Endothelial cell of umbilical vein (primary cell): Measurements from ENCODE around the gene BMPER. TPM values are rescaled to one million over a fixed set of nuclear protein-coding genes. Genes with fewer than 3 reads are reported as not detected.
A peak's percentile ranks its signal among the peaks of the same experiment; 100 is the strongest.

Experiments
- BruUV-seq: library from RNA; stranded (reverse); fragments of 400-500 nt; replicated peaks from 2 replicates; lab custom pipeline; 2021; lab: Mats Ljungman, UMichigan
- CTCF ChIA-PET: fragments of 300-600, 350-600 bp; sonication (Branson Sonifier 250); formaldehyde crosslinking; loops from one replicate; lab custom pipeline; 2021; ENCODE audit warnings: antibody characterized with exemption, inconsistent platforms; lab: Charles Lee
- POLR2A ChIA-PET: fragments of 300-600, 350-600 bp; sonication (Branson Sonifier 250); formaldehyde crosslinking; loops from one replicate; lab custom pipeline; 2021; ENCODE audit warnings: antibody characterized with exemption, inconsistent platforms; lab: Charles Lee
- DNase-seq: peaks from one replicate; pipeline ENCODE4 v3.0.0-alpha.2; 2011; ENCODE audit warnings: low read depth, low spot score
- FAIRE-seq: peaks from 2 replicates; lab custom pipeline; 2011; peaks lifted over from hg19 to GRCh38; lab: Jason Lieb, UNC
- H2AFZ ChIP-seq: 2 replicates; pipeline ENCODE4 v1.6.0; 2012; ENCODE audit warnings: low read depth, low read length, control low read depth, inconsistent platforms
- H3K27ac ChIP-seq: 2 replicates; pipeline ENCODE4 v1.5.1; 2011; ENCODE audit warnings: low read depth, mild to moderate bottlenecking, control low read depth, low read length, moderate library complexity; ENCODE audit not compliant: insufficient read depth
- H3K27me3 ChIP-seq, 2 experiments: 2 replicates each; pipeline versions ENCODE4 v1.6.0 to v1.6.1; 2011; ENCODE audit warnings: low read length in 2 of 2, mixed read lengths in 1 of 2; ENCODE audit not compliant: control insufficient read depth in 2 of 2, insufficient read depth in 2 of 2
- H3K36me3 ChIP-seq, 2 experiments: 2 replicates in 1 of 2; 3 replicates in 1 of 2; pipeline ENCODE4 v1.5.1; 2011; ENCODE audit warnings: low read length in 2 of 2, mild to moderate bottlenecking in 1 of 2, moderate library complexity in 1 of 2; ENCODE audit not compliant: control insufficient read depth in 2 of 2, insufficient read depth in 2 of 2; ENCODE audit errors: extremely low read depth in 1 of 2
- H3K4me1 ChIP-seq: 3 replicates; pipeline ENCODE4 v1.5.1; 2011; ENCODE audit warnings: mild to moderate bottlenecking, low read length; ENCODE audit not compliant: control insufficient read depth, insufficient read depth; ENCODE audit errors: extremely low read depth
- H3K4me2 ChIP-seq: 2 replicates; pipeline ENCODE4 v1.6.1; 2011; ENCODE audit warnings: low read length, control low read depth, mixed read lengths; ENCODE audit not compliant: insufficient read depth
- H3K4me3 ChIP-seq, 3 experiments: fragments of 200-600 bp in 1 of 3; sonication (generic), shearing (Covaris generic) in 1 of 3; replicated peaks in 1 of 3; 2 replicates each; pipeline ENCODE4 v1.5.1; 2011 to 2016; ENCODE audit warnings: control low read depth in 3 of 3, low read length in 3 of 3, mild to moderate bottlenecking in 2 of 3, inconsistent platforms in 1 of 3, low read depth in 1 of 3, moderate library complexity in 1 of 3; ENCODE audit not compliant: insufficient read depth in 1 of 3
- H3K79me2 ChIP-seq: 2 replicates; pipeline ENCODE4 v1.6.0; 2012; ENCODE audit warnings: low read length, inconsistent platforms; ENCODE audit not compliant: control insufficient read depth, insufficient read depth
- H3K9ac ChIP-seq: replicated peaks from 2 replicates; pipeline ENCODE3; 2011; ENCODE audit warnings: low read length, control low read depth; ENCODE audit not compliant: insufficient read depth; ENCODE audit errors: extremely low read depth
- H3K9me1 ChIP-seq: replicated peaks from 3 replicates; pipeline ENCODE4 v1.6.0; 2011; ENCODE audit warnings: mild to moderate bottlenecking, low read length; ENCODE audit not compliant: control insufficient read depth, insufficient read depth; ENCODE audit errors: extremely low read depth
- H3K9me3 ChIP-seq: replicated peaks from 2 replicates; pipeline ENCODE4 v1.5.1; 2012; ENCODE audit warnings: low read length, inconsistent platforms; ENCODE audit not compliant: control insufficient read depth, insufficient read depth
- H4K20me1 ChIP-seq: replicated peaks from 2 replicates; pipeline ENCODE3; 2011; ENCODE audit warnings: mild to moderate bottlenecking, low read length; ENCODE audit not compliant: control insufficient read depth, insufficient read depth; ENCODE audit errors: extremely low read depth
- CTCF ChIP-seq, 2 donors: IDR thresholded peaks; 1 replicate in 1 of 2; 2 replicates in 1 of 2; pipeline ENCODE4 v1.5.1; 2011; ENCODE audit warnings: low read length in 2 of 2, mild to moderate bottlenecking in 2 of 2, moderate library complexity in 2 of 2, control low read depth in 1 of 2, inconsistent platforms in 1 of 2, low read depth in 1 of 2; ENCODE audit not compliant: insufficient read depth in 1 of 2; ENCODE audit errors: extremely low read depth in 1 of 2
- EZH2 ChIP-seq: IDR thresholded peaks from 2 replicates; pipeline ENCODE4 v1.6.1; 2012; ENCODE audit warnings: borderline replicate concordance, low read depth, mild to moderate bottlenecking, moderate library complexity, low read length, inconsistent platforms; ENCODE audit not compliant: severe bottlenecking
- FOS ChIP-seq: IDR thresholded peaks from 2 replicates; pipeline ENCODE4 v1.6.1; 2011; ENCODE audit warnings: mild to moderate bottlenecking, low read length, moderate library complexity, borderline replicate concordance; ENCODE audit not compliant: insufficient read depth
- GATA2 ChIP-seq: IDR thresholded peaks from 2 replicates; pipeline ENCODE4 v1.7.0; 2011; ENCODE audit warnings: low read depth, mild to moderate bottlenecking, moderate library complexity, mixed read lengths, low read length; ENCODE audit not compliant: insufficient read length, insufficient read depth
- JUN ChIP-seq: IDR thresholded peaks from 2 replicates; pipeline ENCODE4 v1.6.1; 2011; ENCODE audit warnings: borderline replicate concordance, low read depth; ENCODE audit not compliant: insufficient read length, insufficient read depth
- MYC ChIP-seq: IDR thresholded peaks from one replicate; pipeline ENCODE4 v1.6.1; 2011; ENCODE audit warnings: mild to moderate bottlenecking, low read depth, low read length
- POLR2A ChIP-seq: IDR thresholded peaks from 2 replicates; pipeline ENCODE4 v1.6.1; 2012; ENCODE audit warnings: low read depth, mild to moderate bottlenecking, control low read depth, low read length
- POLR2AphosphoS5 ChIP-seq: IDR thresholded peaks from 2 replicates; pipeline ENCODE4 v1.6.1; 2012; ENCODE audit warnings: low read depth, mild to moderate bottlenecking, control low read depth, low read length, moderate library complexity; ENCODE audit not compliant: insufficient read depth
- dilution Hi-C: fragments of 300-500 bp; cut with MboI; formaldehyde crosslinking; loops from one replicate; pipeline ENCODE4 v1.15.0; 2019; ENCODE audit warnings: low sequenced_read_pairs; ENCODE audit not compliant: extremely low pct_ligation_motif_present
- intact Hi-C: fragments of 100-400 bp; cut with micrococcal nuclease; formaldehyde crosslinking; loops from one replicate; pipeline ENCODE4 v1.10.0; 2022
- polyA plus RNA-seq, 4 experiments: library from polyadenylated mRNA; depleted of rRNA in 3 of 4; stranded (reverse) in 3 of 4; unstranded in 1 of 4; fragments of >200 nt; gene quantifications; 2 replicates each; pipeline versions ENCODE4 v1.2.1 to v1.2.3, GENCODE V29; 2011 to 2012; ENCODE audit warnings: missing spikeins in 1 of 4
- total RNA-seq: library from RNA; stranded (reverse); gene quantifications from 2 replicates; pipeline ENCODE4 v1.2.3, GENCODE V29; 2021
- TF ChIP-seq, protein P1 (sequence below): IDR thresholded peaks from 2 replicates; pipeline ENCODE4 v1.6.1; 2011; ENCODE audit not compliant: insufficient read depth, insufficient read length

The BMPER gene
- total and polyA plus RNA-seq, 2 donors (not counting 3 experiments of a cell fraction or from before 2014, with no cell fraction given), result 0.10 to 0.13 TPM

- intact Hi-C loops (loop anchor here (1.0 to 2.0 kb wide), 6 partner anchors 176 to 690 kb away; no protein-coding TSS in a partner anchor), dilution Hi-C loops (no loop called here)
- no peak for FAIRE-seq
- Histone ChIP-seq H2AFZ (no peak overlapping the region), H3K4me3 (no peak overlapping the region), H3K4me1 (no peaks in the 10 kb centered on the region), H3K9ac (no peak overlapping the region), H3K27ac (no peak overlapping the region), H3K79me2 (no peaks in the 10 kb centered on the region), H3K4me2 (no peak overlapping the region), H3K36me3 (no peaks in the 10 kb centered on the region), H3K9me3 (no peaks in the 10 kb centered on the region), H3K9me1 (no peaks in the 10 kb centered on the region), H3K27me3 (no peaks in the 10 kb centered on the region), H4K20me1 (no peaks in the 10 kb centered on the region)
- ChIA-PET CTCF (interaction anchor here (0.6 to 6.7 kb wide), 66 partner anchors 8 to 1169 kb away, joined by 3 to 229 read pairs (median 6); partner anchors contain the start of genes BMPER and RP9), POLR2A (interaction anchor here (0.6 kb wide), 1 partner anchor 147 kb away, joined by 6 read pairs; no protein-coding TSS in a partner anchor)
- no peak for DNase-seq
- TF ChIP-seq FOS, result peak; percentile 18
- no peak for TF ChIP-seq GATA2
- TF ChIP-seq POLR2A, result no peak
- no peak for TF ChIP-seq MYC
- no TSS peak for BruUV-seq
Measured at GRCh38 chr7:33933611-33934281, 28.4 kb downstream of the BMPER start.

DNA sequence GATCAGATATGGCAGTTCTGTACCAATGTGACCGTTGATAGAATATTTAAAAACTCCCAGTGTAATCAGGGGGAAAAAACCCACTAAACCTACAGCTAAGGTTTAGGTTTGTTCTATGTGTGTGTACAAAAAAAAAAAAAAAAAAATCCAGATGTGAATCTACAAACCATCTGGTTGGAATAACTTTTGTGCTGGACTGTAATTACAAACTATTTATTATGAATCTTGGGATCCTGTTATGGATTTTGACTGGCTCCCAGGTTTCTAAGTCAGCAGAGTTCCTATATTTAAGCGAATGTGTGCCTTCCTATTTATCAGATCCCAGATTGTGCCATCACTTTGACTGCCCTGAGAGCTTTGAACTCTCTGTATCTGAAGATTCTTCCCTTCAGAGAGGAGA, 29.1 kb downstream of the BMPER start:
- TF ChIP-seq FOS (no peak), EZH2 (no peak), MYC (no peak), POLR2A (no peak), CTCF (IDR thresholded peaks at IDR 0.05; ENCODE audit: extremely low read depth in 1 of 2, insufficient read depth in 1 of 2, low read depth in 1 of 2, low read length in 2 of 2) (no peak), POLR2AphosphoS5 (no peak), GATA2 (no peak), JUN (no peak)
- TF ChIP-seq, protein P1, sequence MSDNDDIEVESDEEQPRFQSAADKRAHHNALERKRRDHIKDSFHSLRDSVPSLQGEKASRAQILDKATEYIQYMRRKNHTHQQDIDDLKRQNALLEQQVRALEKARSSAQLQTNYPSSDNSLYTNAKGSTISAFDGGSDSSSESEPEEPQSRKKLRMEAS, result no peak
- H3K27me3 ChIP-seq, result no peaks in the 10 kb centered on the region
- ChIA-PET CTCF (interaction anchor here (1.1 to 6.7 kb wide), 12 partner anchors 10 to 772 kb away, joined by 4 to 229 read pairs (median 39); no protein-coding TSS in a partner anchor), POLR2A (no interaction called here)
- no peaks in the 10 kb centered on the region for H4K20me1 ChIP-seq
- H3K79me2 ChIP-seq, result no peaks in the 10 kb centered on the region
- no TSS peak for BruUV-seq
- no peaks in the 10 kb centered on the region for H3K36me3 ChIP-seq
- no peak overlapping the region for H2AFZ ChIP-seq
- FAIRE-seq (no peak), DNase-seq (no peak)
- no peaks in the 10 kb centered on the region for H3K9me3 ChIP-seq
- dilution Hi-C loops, result no loop called here
- no peak overlapping the region for H3K27ac ChIP-seq
- no peak overlapping the region for H3K4me3 ChIP-seq
- intact Hi-C loops, result no loop called here
- H3K9me1 ChIP-seq, result no peaks in the 10 kb centered on the region
- H3K4me2 ChIP-seq, result no peak overlapping the region
- H3K4me1 ChIP-seq, result no peaks in the 10 kb centered on the region
- no peak overlapping the region for H3K9ac ChIP-seq
